ENCODE measurements around the gene ADA.

DNA sequence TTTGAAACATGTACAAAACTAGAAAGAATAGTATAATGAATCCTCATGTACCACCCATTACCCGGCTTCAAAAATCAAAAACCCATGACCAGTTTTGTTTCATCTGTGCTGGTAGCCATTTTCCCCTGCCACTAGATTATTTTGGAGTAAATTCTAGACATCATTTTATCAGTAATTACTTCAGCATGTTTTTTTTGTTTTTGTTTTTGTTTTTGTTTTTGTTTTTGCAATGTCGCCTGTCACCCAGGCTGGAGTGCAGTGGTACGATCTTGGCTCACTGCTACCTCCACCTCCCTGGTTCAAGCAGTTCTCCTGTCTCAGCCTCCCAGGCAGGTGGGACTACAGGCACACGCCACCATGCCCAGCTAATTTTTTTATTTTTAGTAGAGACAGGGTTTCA lies 77.1 kb downstream of the ADA start:
- TF ChIP-seq POLR2A (IDR thresholded peaks at IDR 0.05), result no peak
- TF ChIP-seq EP300 (IDR thresholded peaks at IDR 0.05; ENCODE audit: low read depth), result no peak
- TF ChIP-seq, protein P1, sequence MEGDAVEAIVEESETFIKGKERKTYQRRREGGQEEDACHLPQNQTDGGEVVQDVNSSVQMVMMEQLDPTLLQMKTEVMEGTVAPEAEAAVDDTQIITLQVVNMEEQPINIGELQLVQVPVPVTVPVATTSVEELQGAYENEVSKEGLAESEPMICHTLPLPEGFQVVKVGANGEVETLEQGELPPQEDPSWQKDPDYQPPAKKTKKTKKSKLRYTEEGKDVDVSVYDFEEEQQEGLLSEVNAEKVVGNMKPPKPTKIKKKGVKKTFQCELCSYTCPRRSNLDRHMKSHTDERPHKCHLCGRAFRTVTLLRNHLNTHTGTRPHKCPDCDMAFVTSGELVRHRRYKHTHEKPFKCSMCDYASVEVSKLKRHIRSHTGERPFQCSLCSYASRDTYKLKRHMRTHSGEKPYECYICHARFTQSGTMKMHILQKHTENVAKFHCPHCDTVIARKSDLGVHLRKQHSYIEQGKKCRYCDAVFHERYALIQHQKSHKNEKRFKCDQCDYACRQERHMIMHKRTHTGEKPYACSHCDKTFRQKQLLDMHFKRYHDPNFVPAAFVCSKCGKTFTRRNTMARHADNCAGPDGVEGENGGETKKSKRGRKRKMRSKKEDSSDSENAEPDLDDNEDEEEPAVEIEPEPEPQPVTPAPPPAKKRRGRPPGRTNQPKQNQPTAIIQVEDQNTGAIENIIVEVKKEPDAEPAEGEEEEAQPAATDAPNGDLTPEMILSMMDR (IDR thresholded peaks at IDR 0.05), result no peak
